Right atrium auricular region (tissue), 2 donors: Measurements from ENCODE around the gene CDS2. TPM values are rescaled to one million over a fixed set of nuclear protein-coding genes. Genes with fewer than 3 reads are reported as not detected.
A peak's percentile ranks its signal among the peaks of the same experiment; 100 is the strongest.

Experiments used
- DNase-seq: peaks from one replicate; pipeline ENCODE4 v3.0.0-alpha.2; 2019; ENCODE audit warnings: low spot score
- H3K27ac ChIP-seq, 2 donors: fragments of 200-600 bp; sonication (generic); 1 replicate in 1 of 2; 2 replicates in 1 of 2; pipeline ENCODE4 v1.5.1; 2016 to 2019
- H3K27me3 ChIP-seq, 2 donors: fragments of 200-600 bp; sonication (generic); one replicate each; pipeline versions ENCODE4 v1.5.1 to v1.6.0; 2017 to 2019
- H3K36me3 ChIP-seq: fragments of 200-600 bp; sonication (generic); one replicate; pipeline ENCODE4 v1.5.1; 2016
- H3K4me1 ChIP-seq, 2 donors: fragments of 200-600 bp; sonication (generic); one replicate each; pipeline versions ENCODE4 v1.5.1 to v1.6.0; 2017 to 2019
- H3K4me3 ChIP-seq, 2 donors: fragments of 200-600 bp; sonication (generic); 1 replicate in 1 of 2; 2 replicates in 1 of 2; pipeline ENCODE4 v1.5.1; 2017 to 2019; ENCODE audit warnings: mild to moderate bottlenecking in 1 of 2, moderate library complexity in 1 of 2
- H3K9me3 ChIP-seq, 2 donors: fragments of 200-600 bp; sonication (generic); one replicate each; pipeline ENCODE4 v1.5.1; 2019
- total RNA-seq, 2 donors: library from RNA; depleted of rRNA; stranded (reverse); fragments of >200 nt; gene quantifications; one replicate each; pipeline ENCODE4 v1.1.0, GENCODE V29; 2016
- TF ChIP-seq, protein P1 (sequence below), 2 donors: fragments of 200-600 bp; sonication (generic); IDR thresholded peaks; one replicate each; pipeline ENCODE4 v1.5.1; 2019; ENCODE audit warnings: antibody characterized with exemption in 2 of 2

Gene CDS2
- total RNA-seq, 2 donors from 2014 or later: 45.5 to 60.8 TPM

DNA sequence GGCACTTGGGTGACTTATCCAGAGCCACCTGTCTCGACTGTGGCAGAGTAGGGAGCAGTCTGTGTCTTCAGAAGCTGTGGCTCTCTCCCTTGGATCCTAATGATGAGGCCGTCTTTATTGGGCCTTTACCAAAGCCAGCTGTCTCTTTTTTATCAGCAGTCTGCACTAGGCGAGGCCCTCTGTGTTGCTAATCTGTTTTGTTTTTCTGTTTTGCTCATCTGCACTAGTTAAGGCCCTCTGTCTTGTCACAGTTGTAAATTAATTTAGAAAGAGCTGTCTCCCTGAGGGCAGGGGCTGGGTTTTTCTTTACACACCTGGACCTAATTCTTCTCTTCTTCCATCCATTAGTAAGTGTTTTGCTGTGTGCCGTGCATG is 45.0 kb downstream of the CDS2 start:
- H3K27me3 ChIP-seq: no peaks in the 10 kb centered on the region
- H3K36me3 ChIP-seq: peaks cover 13% of the 10 kb centered on the region
- no peak for DNase-seq
- peak overlapping the region; percentile 59 to 70 for H3K27ac ChIP-seq
- TF ChIP-seq, protein P1, sequence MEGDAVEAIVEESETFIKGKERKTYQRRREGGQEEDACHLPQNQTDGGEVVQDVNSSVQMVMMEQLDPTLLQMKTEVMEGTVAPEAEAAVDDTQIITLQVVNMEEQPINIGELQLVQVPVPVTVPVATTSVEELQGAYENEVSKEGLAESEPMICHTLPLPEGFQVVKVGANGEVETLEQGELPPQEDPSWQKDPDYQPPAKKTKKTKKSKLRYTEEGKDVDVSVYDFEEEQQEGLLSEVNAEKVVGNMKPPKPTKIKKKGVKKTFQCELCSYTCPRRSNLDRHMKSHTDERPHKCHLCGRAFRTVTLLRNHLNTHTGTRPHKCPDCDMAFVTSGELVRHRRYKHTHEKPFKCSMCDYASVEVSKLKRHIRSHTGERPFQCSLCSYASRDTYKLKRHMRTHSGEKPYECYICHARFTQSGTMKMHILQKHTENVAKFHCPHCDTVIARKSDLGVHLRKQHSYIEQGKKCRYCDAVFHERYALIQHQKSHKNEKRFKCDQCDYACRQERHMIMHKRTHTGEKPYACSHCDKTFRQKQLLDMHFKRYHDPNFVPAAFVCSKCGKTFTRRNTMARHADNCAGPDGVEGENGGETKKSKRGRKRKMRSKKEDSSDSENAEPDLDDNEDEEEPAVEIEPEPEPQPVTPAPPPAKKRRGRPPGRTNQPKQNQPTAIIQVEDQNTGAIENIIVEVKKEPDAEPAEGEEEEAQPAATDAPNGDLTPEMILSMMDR (IDR thresholded peaks at IDR 0.05): no peak
- no peaks in the 10 kb centered on the region for H3K9me3 ChIP-seq
- peaks cover 0 to 95% of the 10 kb centered on the region in 2 donors for H3K4me1 ChIP-seq
- H3K4me3 ChIP-seq: peak overlapping the region in 1 of 2 donors; percentile 3

- Histone ChIP-seq H3K4me3 (no peak overlapping the region), H3K9me3 (no peaks in the 10 kb centered on the region), H3K4me1 (peaks cover 0 to 95% of the 10 kb centered on the region in 2 donors), H3K27me3 (no peaks in the 10 kb centered on the region), H3K27ac (peak overlapping the region; percentile 59 to 70), H3K36me3 (peaks cover 17% of the 10 kb centered on the region)
- TF ChIP-seq, protein P1 (IDR thresholded peaks at IDR 0.05): no peak
- DNase-seq: no peak
Measured at GRCh38 chr20:5172167-5172601, 45.4 kb downstream of the CDS2 start.

DNA sequence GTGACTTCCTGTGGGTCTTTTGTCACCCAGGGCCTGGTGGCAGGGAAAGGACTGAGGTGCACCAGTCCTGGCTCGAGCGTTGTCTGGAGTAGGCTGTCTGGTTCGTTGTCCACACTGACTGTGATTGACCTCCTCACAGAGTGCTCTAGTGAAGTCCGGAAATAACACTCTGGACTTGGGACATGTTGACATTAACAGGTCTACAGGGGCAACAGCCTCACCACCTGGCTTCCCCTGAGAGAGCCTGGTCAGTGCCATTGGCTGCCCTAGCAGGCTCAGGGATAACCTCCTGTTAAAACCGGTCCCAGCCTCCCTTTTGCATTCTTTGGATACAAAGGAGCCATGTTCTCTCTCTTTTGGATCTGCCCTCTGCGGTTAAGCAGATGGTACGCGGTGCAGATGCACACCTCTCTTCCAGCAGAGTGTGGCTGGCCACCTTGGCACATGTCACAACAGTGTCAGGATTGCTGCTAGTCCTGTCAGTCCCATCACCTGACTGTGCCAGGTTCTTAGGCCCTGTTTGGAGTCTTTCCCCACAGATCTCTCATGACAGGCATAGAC is 46.2 kb downstream of the CDS2 start:
- Histone ChIP-seq H3K36me3 (peaks cover 18% of the 10 kb centered on the region), H3K27ac (peak overlapping the region; percentile 59 to 70), H3K9me3 (no peaks in the 10 kb centered on the region), H3K4me3 (no peak overlapping the region), H3K27me3 (no peaks in the 10 kb centered on the region), H3K4me1 (peaks cover 0 to 97% of the 10 kb centered on the region in 2 donors)
- TF ChIP-seq, protein P1 (IDR thresholded peaks at IDR 0.05): no peak
- no peak for DNase-seq

GRCh38 chr20:5173751-5174150 is 46.9 kb downstream of the CDS2 start:
- no peak for DNase-seq
- TF ChIP-seq, protein P1 (IDR thresholded peaks at IDR 0.05): no peak
- no peak overlapping the region for H3K4me3 ChIP-seq
- peaks cover 0 to 96% of the 10 kb centered on the region in 2 donors for H3K4me1 ChIP-seq
- H3K36me3 ChIP-seq: peaks cover 22% of the 10 kb centered on the region
- no peaks in the 10 kb centered on the region for H3K9me3 ChIP-seq
- H3K27ac ChIP-seq: peak overlapping the region; percentile 23 to 70
- no peaks in the 10 kb centered on the region for H3K27me3 ChIP-seq

DNA sequence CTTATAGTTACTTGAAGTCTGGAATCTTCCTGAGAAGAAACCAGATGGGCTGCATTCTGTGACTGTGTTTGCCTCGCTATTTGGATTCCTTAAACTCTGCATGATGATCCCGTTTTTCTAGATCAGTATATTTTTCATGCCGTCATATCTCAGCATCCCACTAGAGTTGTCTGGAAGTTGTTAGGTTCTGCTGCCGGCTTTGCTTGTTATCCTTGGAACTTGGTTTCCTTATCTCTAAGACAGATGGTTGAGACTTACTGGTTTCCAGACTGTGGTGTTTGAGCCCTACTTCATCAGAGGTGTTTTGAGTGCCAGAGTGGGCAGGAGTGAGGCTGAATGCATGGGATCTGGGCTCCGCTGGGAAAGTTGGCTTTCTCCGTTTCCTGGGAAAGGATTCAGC is 50.3 kb downstream of the CDS2 start:
- Histone ChIP-seq H3K36me3 (peaks cover 33% of the 10 kb centered on the region), H3K4me1 (peaks cover 0 to 86% of the 10 kb centered on the region in 2 donors), H3K27me3 (no peaks in the 10 kb centered on the region), H3K27ac (peak overlapping the region in 1 of 2 donors; percentile 61), H3K9me3 (no peaks in the 10 kb centered on the region), H3K4me3 (no peak overlapping the region)
- TF ChIP-seq, protein P1 (IDR thresholded peaks at IDR 0.05): no peak
- no peak for DNase-seq

DNA sequence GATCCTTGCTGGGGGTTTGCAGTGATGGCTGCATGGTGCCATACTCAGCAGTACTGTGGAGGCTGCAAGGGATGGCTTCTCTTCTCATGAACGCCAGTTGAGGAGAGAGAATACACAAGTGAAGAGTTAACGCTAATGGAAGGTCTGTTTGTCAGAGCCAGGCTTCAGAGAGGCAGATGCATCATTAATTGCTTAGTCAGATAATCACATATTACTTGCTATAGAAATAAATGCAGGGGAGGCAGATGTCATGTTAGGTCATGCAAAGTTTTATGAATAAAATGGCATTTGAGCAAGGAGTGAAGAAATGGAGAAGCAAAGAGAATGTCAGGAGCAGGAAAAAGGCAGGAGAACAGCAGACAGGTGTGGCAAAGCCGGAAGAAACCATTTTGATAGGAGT is 51.2 kb downstream of the CDS2 start:
- Histone ChIP-seq H3K9me3 (no peaks in the 10 kb centered on the region), H3K27ac (no peak overlapping the region), H3K4me3 (no peak overlapping the region), H3K36me3 (peaks cover 37% of the 10 kb centered on the region), H3K27me3 (no peaks in the 10 kb centered on the region), H3K4me1 (peaks cover 0 to 86% of the 10 kb centered on the region in 2 donors)
- TF ChIP-seq, protein P1 (IDR thresholded peaks at IDR 0.05): no peak
- no peak for DNase-seq
